Tibial nerve (tissue), 4 donors: ENCODE data around the gene GNAI2. TPM values are rescaled to one million over a fixed set of nuclear protein-coding genes. Genes with fewer than 3 reads are reported as not detected.
A peak's percentile ranks its signal among the peaks of the same experiment; 100 is the strongest.

Experiments
- DNase-seq, 2 donors: peaks; one replicate each; pipeline ENCODE4 v3.0.0-alpha.2; 2019; ENCODE audit warnings: low spot score in 2 of 2
- H3K27ac ChIP-seq, 4 donors: fragments of 200-600 bp; sonication (generic) in 3 of 4; one replicate each; pipeline ENCODE4 v1.5.1; 2017 to 2019; ENCODE audit warnings: mild to moderate bottlenecking in 1 of 4
- H3K27me3 ChIP-seq, 2 donors: fragments of 200-600 bp; sonication (generic) in 1 of 2; one replicate each; pipeline versions ENCODE4 v1.5.1 to v1.6.0; 2017 to 2019
- H3K36me3 ChIP-seq, 3 donors: fragments of 200-600 bp; sonication (generic); one replicate each; pipeline ENCODE4 v1.5.1; 2018 to 2019
- H3K4me1 ChIP-seq, 4 donors: fragments of 200-600 bp; sonication (generic) in 3 of 4; one replicate each; pipeline ENCODE4 v1.5.1; 2017 to 2019
- H3K4me3 ChIP-seq, 4 donors: fragments of 200-600 bp; sonication (generic) in 3 of 4; one replicate each; pipeline ENCODE4 v1.5.1; 2017 to 2019; ENCODE audit warnings: mild to moderate bottlenecking in 1 of 4, moderate library complexity in 1 of 4
- H3K9me3 ChIP-seq, 4 donors: fragments of 200-600 bp; sonication (generic) in 3 of 4; one replicate each; pipeline ENCODE4 v1.5.1; 2017 to 2019
- EP300 ChIP-seq, 2 donors: sonication (generic); formaldehyde crosslinking; IDR thresholded peaks; one replicate each; pipeline ENCODE4 v1.6.1; 2017; ENCODE audit warnings: antibody characterized with exemption in 2 of 2, mild to moderate bottlenecking in 1 of 2
- POLR2A ChIP-seq, 2 donors: fragments of 450-650 bp; IDR thresholded peaks; one replicate each; pipeline ENCODE4 v1.6.1; 2017; ENCODE audit warnings: antibody characterized with exemption in 2 of 2, mild to moderate bottlenecking in 2 of 2, moderate library complexity in 2 of 2
- WGBS, 2 donors: methylation state at CpG; one replicate each; pipeline ENCODE4 v1.1.5; 2018; 5-methylcytosine and 5-hydroxymethylcytosine counted together
- total RNA-seq, 4 donors: library from RNA; depleted of rRNA; stranded (reverse); fragments of >200 nt; gene quantifications; one replicate each; pipeline ENCODE4 v1.1.0, GENCODE V29; 2016
- TF ChIP-seq, protein P1 (sequence below), 5 experiments: fragments of 200-600 bp in 3 of 5; fragments of 450-650 bp in 2 of 5; sonication (generic) in 3 of 5; IDR thresholded peaks; one replicate each; pipeline ENCODE4 v1.5.1; 2016 to 2019; ENCODE audit warnings: antibody characterized with exemption in 5 of 5, mild to moderate bottlenecking in 3 of 5, moderate library complexity in 2 of 5

The GNAI2 gene
- total RNA-seq, 4 donors from 2014 or later = 201 to 265 (median 243) TPM

- DNase-seq = no peak
- 32 to 35% methylated on average over 7 of the region's 7 CpGs for WGBS, 2 donors
- H3K27ac ChIP-seq = peak overlapping the region; percentile 85 to 98 (median 97)
- H3K4me3 ChIP-seq = peak overlapping the region; percentile 30 to 63 (median 44)
- H3K36me3 ChIP-seq = no peaks in the 10 kb centered on the region
- peaks cover 0 to 100% (median 70%) of the 10 kb centered on the region in 4 donors for H3K4me1 ChIP-seq
- H3K9me3 ChIP-seq = no peaks in the 10 kb centered on the region
- no peak for TF ChIP-seq EP300 (IDR thresholded peaks at IDR 0.05)
- TF ChIP-seq POLR2A (IDR thresholded peaks at IDR 0.05) = no peak
- TF ChIP-seq, protein P1, sequence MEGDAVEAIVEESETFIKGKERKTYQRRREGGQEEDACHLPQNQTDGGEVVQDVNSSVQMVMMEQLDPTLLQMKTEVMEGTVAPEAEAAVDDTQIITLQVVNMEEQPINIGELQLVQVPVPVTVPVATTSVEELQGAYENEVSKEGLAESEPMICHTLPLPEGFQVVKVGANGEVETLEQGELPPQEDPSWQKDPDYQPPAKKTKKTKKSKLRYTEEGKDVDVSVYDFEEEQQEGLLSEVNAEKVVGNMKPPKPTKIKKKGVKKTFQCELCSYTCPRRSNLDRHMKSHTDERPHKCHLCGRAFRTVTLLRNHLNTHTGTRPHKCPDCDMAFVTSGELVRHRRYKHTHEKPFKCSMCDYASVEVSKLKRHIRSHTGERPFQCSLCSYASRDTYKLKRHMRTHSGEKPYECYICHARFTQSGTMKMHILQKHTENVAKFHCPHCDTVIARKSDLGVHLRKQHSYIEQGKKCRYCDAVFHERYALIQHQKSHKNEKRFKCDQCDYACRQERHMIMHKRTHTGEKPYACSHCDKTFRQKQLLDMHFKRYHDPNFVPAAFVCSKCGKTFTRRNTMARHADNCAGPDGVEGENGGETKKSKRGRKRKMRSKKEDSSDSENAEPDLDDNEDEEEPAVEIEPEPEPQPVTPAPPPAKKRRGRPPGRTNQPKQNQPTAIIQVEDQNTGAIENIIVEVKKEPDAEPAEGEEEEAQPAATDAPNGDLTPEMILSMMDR (IDR thresholded peaks at IDR 0.05) = peak in 1 of 5 experiments; percentile 17
- H3K27me3 ChIP-seq = no peaks in the 10 kb centered on the region
Measured at GRCh38 chr3:50266836-50267235, 30.8 kb downstream of the GNAI2 start.

DNA sequence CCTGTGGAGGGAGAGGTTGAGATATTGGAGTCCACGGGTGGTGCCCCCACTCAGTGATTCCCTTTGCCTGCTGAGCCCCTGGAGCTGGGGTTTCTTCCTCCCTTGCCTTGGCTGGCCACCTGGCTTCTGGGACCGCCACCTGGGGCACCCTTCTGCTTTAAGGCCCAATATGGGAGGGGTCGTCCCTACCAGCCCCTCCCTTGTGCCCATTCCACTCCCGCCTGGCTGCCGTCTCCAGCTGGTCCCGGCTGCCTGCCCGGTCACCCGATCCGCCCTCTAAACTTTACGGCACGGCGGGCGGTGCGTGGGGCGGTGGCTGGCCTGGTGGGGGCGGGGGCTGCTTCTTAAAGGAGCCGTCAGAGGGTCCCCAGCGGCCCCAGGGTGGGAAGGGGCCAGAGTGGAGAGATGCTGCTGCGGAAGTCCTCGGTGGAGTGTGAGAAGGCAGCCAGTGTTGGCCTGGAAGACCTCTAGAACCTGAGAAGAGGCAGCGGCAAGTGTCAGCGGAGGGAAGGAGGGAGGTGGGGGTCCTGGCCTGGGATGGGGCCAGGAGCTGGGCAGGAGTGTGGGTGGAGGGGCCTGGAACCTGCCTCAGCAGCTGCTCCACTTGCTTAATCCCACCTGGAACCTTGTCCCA lies 31.4 kb downstream of the GNAI2 start:
- TF ChIP-seq, protein P1 (IDR thresholded peaks at IDR 0.05) = peak in 1 of 5 experiments; percentile 12
- TF ChIP-seq EP300 (IDR thresholded peaks at IDR 0.05) (peak; percentile 45 to 77), POLR2A (IDR thresholded peaks at IDR 0.05) (peak in 1 of 2 donors; percentile 62)
- DNase-seq = peak; percentile 53 to 59
- no peaks in the 10 kb centered on the region for H3K9me3 ChIP-seq
- peak overlapping the region; percentile 30 to 63 (median 44) for H3K4me3 ChIP-seq
- H3K27ac ChIP-seq = peak overlapping the region; percentile 85 to 98 (median 97)
- WGBS, 2 donors = 10 to 16% methylated on average over 5 to 17 of the region's 22 CpGs
- H3K36me3 ChIP-seq = no peaks in the 10 kb centered on the region
- H3K27me3 ChIP-seq = no peaks in the 10 kb centered on the region
- peaks cover 0 to 100% (median 73%) of the 10 kb centered on the region in 4 donors for H3K4me1 ChIP-seq

DNA sequence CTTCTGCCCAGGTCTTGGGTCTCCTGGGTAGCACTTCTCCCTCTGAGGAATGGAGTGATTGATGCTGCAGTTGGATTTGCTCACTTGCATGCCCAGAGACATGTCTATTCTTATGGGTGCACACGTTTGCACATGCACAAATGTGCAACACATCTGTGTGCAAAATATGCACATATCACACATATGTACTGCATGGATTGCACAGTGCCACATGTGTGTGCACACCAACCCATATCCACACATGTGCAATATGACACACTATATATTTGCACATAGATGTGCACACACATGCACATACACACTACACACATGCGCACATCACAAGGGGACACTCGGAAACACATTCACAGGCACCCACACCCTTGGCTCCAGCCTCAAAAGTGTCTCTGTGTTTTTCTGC lies 32.3 kb downstream of the GNAI2 start:
- Histone ChIP-seq H3K9me3 (no peaks in the 10 kb centered on the region), H3K27ac (peak overlapping the region; percentile 85 to 98 (median 97)), H3K36me3 (no peaks in the 10 kb centered on the region), H3K4me1 (peaks cover 0 to 100% (median 73%) of the 10 kb centered on the region in 4 donors), H3K4me3 (peak overlapping the region in 2 of 4 donors; percentile 38 to 63), H3K27me3 (no peaks in the 10 kb centered on the region)
- WGBS, 2 donors = 17 to 27% methylated on average over 3 of the region's 3 CpGs
- TF ChIP-seq, protein P1 (IDR thresholded peaks at IDR 0.05) = no peak
- no peak for TF ChIP-seq EP300 (IDR thresholded peaks at IDR 0.05)
- no peak for TF ChIP-seq POLR2A (IDR thresholded peaks at IDR 0.05)
- DNase-seq = no peak

DNA sequence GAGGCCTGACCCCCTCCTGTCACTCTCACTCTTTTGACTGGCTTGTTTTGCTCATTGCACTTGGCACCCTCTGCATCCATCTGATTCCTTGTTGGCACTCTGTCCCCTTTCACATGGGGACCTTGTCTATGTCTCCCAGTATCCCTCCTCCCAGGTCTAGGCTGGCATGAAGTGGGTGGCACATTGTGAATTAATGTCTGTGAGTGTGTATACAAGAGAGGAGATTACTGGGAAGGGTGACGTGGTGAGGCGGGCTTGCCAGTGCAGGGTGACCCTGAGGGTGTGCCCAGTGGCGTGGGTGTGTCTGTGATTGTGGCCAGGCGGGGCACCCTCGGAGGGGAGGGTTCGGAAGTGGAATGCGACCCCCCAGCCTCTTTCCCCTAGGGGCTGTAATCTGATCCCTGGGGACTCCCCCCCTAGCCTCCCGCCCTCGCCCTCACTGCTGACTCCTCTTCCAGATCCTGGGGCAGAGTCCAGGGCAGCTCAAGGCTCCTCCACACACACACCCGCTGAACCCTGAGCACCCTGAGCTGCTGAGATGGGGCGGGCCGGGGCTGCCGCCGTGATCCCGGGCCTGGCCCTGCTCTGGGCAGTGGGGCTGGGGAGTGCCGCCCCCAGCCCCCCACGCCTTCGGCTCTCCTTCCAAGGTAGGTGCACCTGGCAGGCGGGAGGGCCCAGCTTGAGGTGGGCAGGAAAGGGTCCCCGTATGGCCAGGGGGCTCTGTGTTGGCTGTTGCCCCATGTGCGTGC lies 32.9 kb downstream of the GNAI2 start, which contains the start of gene SEMA3B:
Gene SEMA3B (plus strand): TSS at position 445 of the 749 bp plus-strand sequence. CDS start 94 bp downstream, at position 539.
- H3K27ac ChIP-seq = peak within 1 kb of the TSS; percentile 85 to 98 (median 97)
- TF ChIP-seq EP300 (IDR thresholded peaks at IDR 0.05) (peak; percentile 8 to 96), POLR2A (IDR thresholded peaks at IDR 0.05) (peak; percentile 48 to 54)
- TF ChIP-seq, protein P1 (IDR thresholded peaks at IDR 0.05) = peak in 1 of 5 experiments; percentile 14
- no peaks in the 10 kb centered on the region for H3K9me3 ChIP-seq
- DNase-seq = peak in 1 of 2 donors; percentile 59
- 13 to 18% methylated on average over 16 to 19 of the region's 21 CpGs for WGBS, 2 donors
- H3K36me3 ChIP-seq = no peaks in the 10 kb centered on the region
- H3K27me3 ChIP-seq = no peaks in the 10 kb centered on the region
- H3K4me3 ChIP-seq = peak within 1 kb of the TSS; percentile 45 to 63 (median 48)
- H3K4me1 ChIP-seq = peaks cover 0 to 100% (median 72%) of the 10 kb centered on the region in 4 donors
